ENCODE measurements around the gene ENKD1. TPM values are rescaled to one million over a fixed set of nuclear protein-coding genes. Genes with fewer than 3 reads are reported as not detected.

The ENKD1 gene
- polyA plus RNA-seq, 4 donors = 13.1 to 39.2 (median 19.1) TPM

Other genes with a start within 250 kb of the ENKD1 start
- 10 to 100 TPM; 16.5 to 74.4 (median 45.6) TPM for gene HSD11B2, start 235.6 kb downstream of the ENKD1 start, polyA plus RNA-seq (ENCODE audit: insufficient read length in 4 of 4)
- 10 to 100 TPM; 66.2 to 96.0 (median 84.0) TPM for gene ATP6V0D1, start 185.6 kb downstream of the ENKD1 start, polyA plus RNA-seq (ENCODE audit: insufficient read length in 4 of 4)
- under 1 TPM in 1 of 4 donors, not detected in 3; 0.34 TPM for gene AGRP, start 183.2 kb downstream of the ENKD1 start, polyA plus RNA-seq (ENCODE audit: insufficient read length in 4 of 4)
- gene RIPOR1, start 137.9 kb downstream of the ENKD1 start, polyA plus RNA-seq (ENCODE audit: insufficient read length in 4 of 4) = 100 to 1,000 TPM in 3 of 4 donors, 10 to 100 TPM in 1; 40.9 to 136 (median 116) TPM
- gene CTCF, start 104.2 kb downstream of the ENKD1 start, polyA plus RNA-seq (ENCODE audit: insufficient read length in 4 of 4) = 10 to 100 TPM; 68.3 to 87.1 (median 81.8) TPM
- gene CARMIL2, start 21.6 kb downstream of the ENKD1 start, polyA plus RNA-seq (ENCODE audit: insufficient read length in 4 of 4) = 1 to 10 TPM in 1 of 4 donors, under 1 TPM in 3; 0.78 to 1.4 (median 0.84) TPM
- 10 to 100 TPM; 19.4 to 30.0 (median 21.8) TPM for gene ACD, start 6.5 kb downstream of the ENKD1 start, polyA plus RNA-seq (ENCODE audit: insufficient read length in 4 of 4)
- 1 to 10 TPM; 2.8 to 3.5 (median 3.3) TPM for gene PARD6A, start 5.8 kb downstream of the ENKD1 start, polyA plus RNA-seq (ENCODE audit: insufficient read length in 4 of 4)
- 1 to 10 TPM; 1.7 to 4.3 (median 2.7) TPM for gene C16orf86, start 64 bp upstream of the ENKD1 start, polyA plus RNA-seq (ENCODE audit: insufficient read length in 4 of 4)
- 10 to 100 TPM; 17.7 to 24.5 (median 20.7) TPM for gene GFOD2, start 52.6 kb upstream of the ENKD1 start, polyA plus RNA-seq (ENCODE audit: insufficient read length in 4 of 4)
- 10 to 100 TPM; 19.2 to 31.1 (median 21.8) TPM for gene RANBP10, start 139.8 kb upstream of the ENKD1 start, polyA plus RNA-seq (ENCODE audit: insufficient read length in 4 of 4)
- 1 to 10 TPM; 2.9 to 9.8 (median 7.1) TPM for gene TSNAXIP1, start 140.1 kb upstream of the ENKD1 start, polyA plus RNA-seq (ENCODE audit: insufficient read length in 4 of 4)
- 10 to 100 TPM; 27.7 to 34.1 (median 29.6) TPM for gene THAP11, start 175.6 kb upstream of the ENKD1 start, polyA plus RNA-seq (ENCODE audit: insufficient read length in 4 of 4)
- 100 to 1,000 TPM; 103 to 128 (median 126) TPM for gene NUTF2, start 180.2 kb upstream of the ENKD1 start, polyA plus RNA-seq (ENCODE audit: insufficient read length in 4 of 4)
- 10 to 100 TPM; 41.2 to 60.4 (median 44.7) TPM for gene CENPT, start 180.9 kb upstream of the ENKD1 start, polyA plus RNA-seq (ENCODE audit: insufficient read length in 4 of 4)
- 100 to 1,000 TPM in 1 of 4 donors, 10 to 100 TPM in 3; 67.0 to 106 (median 83.7) TPM for gene EDC4, start 206.3 kb upstream of the ENKD1 start, polyA plus RNA-seq (ENCODE audit: insufficient read length in 4 of 4)
- gene NRN1L, start 218.1 kb upstream of the ENKD1 start, polyA plus RNA-seq (ENCODE audit: insufficient read length in 4 of 4) = under 1 TPM in 3 of 4 donors, not detected in 1; 0.39 to 0.94 (median 0.93) TPM
- gene PSKH1, start 226.5 kb upstream of the ENKD1 start, polyA plus RNA-seq (ENCODE audit: insufficient read length in 4 of 4) = 10 to 100 TPM; 31.0 to 36.4 (median 34.3) TPM

All from left renal pelvis (tissue), 4 donors.